ENCODE measurements around the gene HOXB7. TPM values are rescaled to one million over a fixed set of nuclear protein-coding genes. Genes with fewer than 3 reads are reported as not detected.

The HOXB7 gene
- total RNA-seq, 1 donor from 2014 or later = 0.55 TPM

GRCh38 chr17:48612854-48613691 is 2.3 kb upstream of the HOXB7 start:
- H3K27ac Mint-ChIP-seq = peak overlapping the region; percentile 80
- H3K36me3 Mint-ChIP-seq (ENCODE audit: insufficient read depth) = no peaks in the 10 kb centered on the region
- H3K27me3 Mint-ChIP-seq = peaks cover 90% of the 10 kb centered on the region
- H3K9me3 Mint-ChIP-seq (ENCODE audit: low read depth) = no peaks in the 10 kb centered on the region
- DNase-seq (ENCODE audit: low spot score, unreplicated experiment) = no peak
- TF ChIP-seq, protein P1, sequence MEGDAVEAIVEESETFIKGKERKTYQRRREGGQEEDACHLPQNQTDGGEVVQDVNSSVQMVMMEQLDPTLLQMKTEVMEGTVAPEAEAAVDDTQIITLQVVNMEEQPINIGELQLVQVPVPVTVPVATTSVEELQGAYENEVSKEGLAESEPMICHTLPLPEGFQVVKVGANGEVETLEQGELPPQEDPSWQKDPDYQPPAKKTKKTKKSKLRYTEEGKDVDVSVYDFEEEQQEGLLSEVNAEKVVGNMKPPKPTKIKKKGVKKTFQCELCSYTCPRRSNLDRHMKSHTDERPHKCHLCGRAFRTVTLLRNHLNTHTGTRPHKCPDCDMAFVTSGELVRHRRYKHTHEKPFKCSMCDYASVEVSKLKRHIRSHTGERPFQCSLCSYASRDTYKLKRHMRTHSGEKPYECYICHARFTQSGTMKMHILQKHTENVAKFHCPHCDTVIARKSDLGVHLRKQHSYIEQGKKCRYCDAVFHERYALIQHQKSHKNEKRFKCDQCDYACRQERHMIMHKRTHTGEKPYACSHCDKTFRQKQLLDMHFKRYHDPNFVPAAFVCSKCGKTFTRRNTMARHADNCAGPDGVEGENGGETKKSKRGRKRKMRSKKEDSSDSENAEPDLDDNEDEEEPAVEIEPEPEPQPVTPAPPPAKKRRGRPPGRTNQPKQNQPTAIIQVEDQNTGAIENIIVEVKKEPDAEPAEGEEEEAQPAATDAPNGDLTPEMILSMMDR (IDR thresholded peaks at IDR 0.05; ENCODE audit: unreplicated experiment) = peak; percentile 40
- H3K4me1 Mint-ChIP-seq (ENCODE audit: low read depth) = peaks cover 11% of the 10 kb centered on the region
- peak overlapping the region; percentile 63 for H3K4me3 Mint-ChIP-seq (ENCODE audit: low read depth)

DNA sequence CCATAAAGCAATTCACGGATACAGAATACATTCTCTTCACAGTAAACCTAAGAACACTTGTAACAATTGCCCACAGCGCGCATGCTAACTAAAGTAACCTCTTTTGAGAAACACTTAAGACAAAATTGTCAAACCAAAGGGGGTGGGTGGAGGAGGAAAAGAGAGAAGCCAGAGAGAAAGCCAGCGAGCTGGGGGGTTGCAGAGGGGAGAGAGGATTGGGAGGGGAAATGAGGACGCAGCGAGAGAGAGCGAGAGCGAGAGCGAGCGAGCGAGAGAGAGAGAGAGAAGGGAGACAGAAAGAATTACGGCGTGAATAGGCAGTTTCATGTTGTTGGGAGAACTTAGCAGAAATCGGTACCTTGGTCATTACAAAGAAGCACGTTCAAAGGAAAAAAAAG is 1.6 kb upstream of the HOXB7 start:
- peaks cover 11% of the 10 kb centered on the region for H3K4me1 Mint-ChIP-seq (ENCODE audit: low read depth)
- no peaks in the 10 kb centered on the region for H3K36me3 Mint-ChIP-seq (ENCODE audit: insufficient read depth)
- TF ChIP-seq, protein P1 (IDR thresholded peaks at IDR 0.05; ENCODE audit: unreplicated experiment) = no peak
- peak overlapping the region; percentile 80 for H3K27ac Mint-ChIP-seq
- peak overlapping the region; percentile 63 for H3K4me3 Mint-ChIP-seq (ENCODE audit: low read depth)
- no peaks in the 10 kb centered on the region for H3K9me3 Mint-ChIP-seq (ENCODE audit: low read depth)
- DNase-seq (ENCODE audit: low spot score, unreplicated experiment) = no peak
- H3K27me3 Mint-ChIP-seq = peaks cover 89% of the 10 kb centered on the region

GRCh38 chr17:48611681-48612455 is 1.1 kb upstream of the HOXB7 start:
- peaks cover 11% of the 10 kb centered on the region for H3K4me1 Mint-ChIP-seq (ENCODE audit: low read depth)
- no peak overlapping the region for H3K4me3 Mint-ChIP-seq (ENCODE audit: low read depth)
- no peaks in the 10 kb centered on the region for H3K36me3 Mint-ChIP-seq (ENCODE audit: insufficient read depth)
- H3K27me3 Mint-ChIP-seq = peaks cover 89% of the 10 kb centered on the region
- no peaks in the 10 kb centered on the region for H3K9me3 Mint-ChIP-seq (ENCODE audit: low read depth)
- H3K27ac Mint-ChIP-seq = no peak overlapping the region
- DNase-seq (ENCODE audit: low spot score, unreplicated experiment) = no peak
- TF ChIP-seq, protein P1 (IDR thresholded peaks at IDR 0.05; ENCODE audit: unreplicated experiment) = no peak

DNA sequence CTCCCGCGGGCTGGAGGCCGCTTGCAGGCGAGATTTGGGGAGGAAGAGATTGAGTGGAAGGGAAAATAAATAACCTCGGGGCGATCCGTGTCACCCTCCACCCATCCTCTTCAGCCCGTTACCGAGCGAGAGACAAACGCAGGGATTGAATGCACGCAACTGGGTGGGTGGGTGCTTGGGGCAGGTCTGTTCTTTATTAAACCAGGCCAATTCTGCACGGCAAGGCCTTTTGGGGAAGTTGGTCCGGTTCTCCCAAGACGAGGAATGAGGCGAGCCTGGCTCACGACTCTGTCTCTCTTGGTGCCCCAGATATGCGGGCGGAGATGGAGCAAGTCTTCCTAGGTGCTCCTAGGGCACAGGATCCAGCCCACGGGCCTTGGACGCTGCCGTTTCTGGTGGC is 396 bp upstream of the HOXB7 start:
- H3K27ac Mint-ChIP-seq = peak overlapping the region; percentile 90
- H3K27me3 Mint-ChIP-seq = peaks cover 89% of the 10 kb centered on the region
- H3K4me3 Mint-ChIP-seq (ENCODE audit: low read depth) = peak overlapping the region; percentile 70
- TF ChIP-seq, protein P1 (IDR thresholded peaks at IDR 0.05; ENCODE audit: unreplicated experiment) = no peak
- H3K9me3 Mint-ChIP-seq (ENCODE audit: low read depth) = no peaks in the 10 kb centered on the region
- no peaks in the 10 kb centered on the region for H3K36me3 Mint-ChIP-seq (ENCODE audit: insufficient read depth)
- peaks cover 11% of the 10 kb centered on the region for H3K4me1 Mint-ChIP-seq (ENCODE audit: low read depth)
- no peak for DNase-seq (ENCODE audit: low spot score, unreplicated experiment)

- TF ChIP-seq, protein P1 (IDR thresholded peaks at IDR 0.05; ENCODE audit: unreplicated experiment) = no peak
- Mint-ChIP-seq H3K27me3 (peaks cover 89% of the 10 kb centered on the region), H3K27ac (no peak overlapping the region), H3K4me1 (ENCODE audit: low read depth) (peaks cover 11% of the 10 kb centered on the region), H3K9me3 (ENCODE audit: low read depth) (no peaks in the 10 kb centered on the region), H3K4me3 (ENCODE audit: low read depth) (peak overlapping the region; percentile 70), H3K36me3 (ENCODE audit: insufficient read depth) (no peaks in the 10 kb centered on the region)
- DNase-seq (ENCODE audit: low spot score, unreplicated experiment) = no peak
Observed at GRCh38 chr17:48609759-48610281, 997 bp downstream of the HOXB7 start.

Data from progenitor cell of endocrine pancreas (in vitro differentiated cells).